Mesothelial cell of epicardium (in vitro differentiated cells): Measurements from ENCODE around the gene IL26. TPM values are rescaled to one million over a fixed set of nuclear protein-coding genes. Genes with fewer than 3 reads are reported as not detected.

Experiments
- DNase-seq, 2 experiments: peaks; one replicate each; pipeline ENCODE4 v3.0.0; 2021; ENCODE audit warnings: low spot score in 2 of 2; ENCODE audit not compliant: unreplicated experiment in 2 of 2
- H3K27ac Mint-ChIP-seq: 2 replicates; pipeline ENCODE4 v1.8.0; 2021; ENCODE audit warnings: mixed read lengths
- H3K27me3 Mint-ChIP-seq: 2 replicates; pipeline ENCODE4 v1.8.0; 2021; ENCODE audit warnings: low read depth, mixed read lengths
- H3K36me3 Mint-ChIP-seq: 2 replicates; pipeline ENCODE4 v1.8.0; 2021; ENCODE audit warnings: mixed read lengths
- H3K4me1 Mint-ChIP-seq: 2 replicates; pipeline ENCODE4 v1.8.0; 2021; ENCODE audit warnings: mixed read lengths
- H3K4me3 Mint-ChIP-seq: 2 replicates; pipeline ENCODE4 v1.8.0; 2021; ENCODE audit warnings: mild to moderate bottlenecking, moderate library complexity, mixed read lengths
- H3K9me3 Mint-ChIP-seq: 2 replicates; pipeline ENCODE4 v1.8.0; 2021; ENCODE audit warnings: mixed read lengths
- CTCF ChIP-seq: fragments of 200-600 bp; sonication (generic); IDR thresholded peaks from one replicate; pipeline ENCODE4 v1.5.0; 2021; ENCODE audit warnings: antibody characterized with exemption; ENCODE audit not compliant: unreplicated experiment
- total RNA-seq: library from RNA; stranded (reverse); gene quantifications from 3 replicates; pipeline ENCODE4 v1.2.1, GENCODE V29; 2021

IL26 gene
- total RNA-seq, result not detected in 3 replicates

- no peak for TF ChIP-seq CTCF
- Mint-ChIP-seq H3K4me3 (no peak within 1 kb of the TSS), H3K4me1 (peaks cover 17% of the 10 kb centered on the region), H3K36me3 (no peaks in the 10 kb centered on the region), H3K9me3 (peaks cover 7% of the 10 kb centered on the region), H3K27me3 (peaks cover 8% of the 10 kb centered on the region), H3K27ac (no peak within 1 kb of the TSS)
- no peak for DNase-seq
Measured at GRCh38 chr12:68225576-68226476, at the start of gene IL26. TSS of gene IL26 (minus strand) at chr12:68225810. CDS start at chr12:68225756, 54 bp downstream.

- peaks cover 2% of the 10 kb centered on the region for H3K27me3 Mint-ChIP-seq
Measured at GRCh38 chr12:68272732-68273131, 47.1 kb upstream of the IL26 start.

GRCh38 chr12:68271346-68271745 lies 45.7 kb upstream of the IL26 start:
- Mint-ChIP-seq H3K36me3 (no peaks in the 10 kb centered on the region), H3K4me1 (peaks cover 8% of the 10 kb centered on the region), H3K4me3 (no peak overlapping the region), H3K27me3 (peaks cover 2% of the 10 kb centered on the region), H3K9me3 (no peaks in the 10 kb centered on the region), H3K27ac (no peak overlapping the region)
- DNase-seq, result no peak
- TF ChIP-seq CTCF, result no peak

More at GRCh38 chr12:68272732-68273131, 47.1 kb upstream of the IL26 start:
- DNase-seq, result no peak
- Mint-ChIP-seq H3K9me3 (no peaks in the 10 kb centered on the region), H3K4me1 (peaks cover 11% of the 10 kb centered on the region), H3K36me3 (no peaks in the 10 kb centered on the region), H3K27ac (no peak overlapping the region), H3K4me3 (no peak overlapping the region)
- no peak for TF ChIP-seq CTCF

- Mint-ChIP-seq H3K27ac (no peak overlapping the region), H3K4me3 (no peak overlapping the region), H3K27me3 (peaks cover 2% of the 10 kb centered on the region), H3K36me3 (no peaks in the 10 kb centered on the region), H3K4me1 (peaks cover 10% of the 10 kb centered on the region), H3K9me3 (peaks cover 3% of the 10 kb centered on the region)
- no peak for DNase-seq
- TF ChIP-seq CTCF, result no peak
Measured at GRCh38 chr12:68270358-68270757, 44.7 kb upstream of the IL26 start.

- Mint-ChIP-seq H3K36me3 (no peaks in the 10 kb centered on the region), H3K4me3 (no peak overlapping the region), H3K27me3 (peaks cover 2% of the 10 kb centered on the region), H3K4me1 (peaks cover 13% of the 10 kb centered on the region), H3K9me3 (peaks cover 3% of the 10 kb centered on the region), H3K27ac (no peak overlapping the region)
- no peak for DNase-seq
- TF ChIP-seq CTCF, result no peak
Measured at GRCh38 chr12:68269779-68270178, 44.2 kb upstream of the IL26 start.
